HepG2 (cell line): ENCODE data around the gene SIN3A. TPM values are rescaled to one million over a fixed set of nuclear protein-coding genes. Genes with fewer than 3 reads are reported as not detected.

Experiments used
- HNRNPL ChIP-seq: fragments of 200-400 bp; formaldehyde crosslinking; IDR thresholded peaks from 2 replicates; pipeline ENCODE4 v1.6.1; 2017; ENCODE audit warnings: mild to moderate bottlenecking, low read depth, low read length
- KLF15 ChIP-seq: sonication (generic); formaldehyde crosslinking; IDR thresholded peaks from 2 replicates; pipeline ENCODE4 v1.8.1; 2023; ENCODE audit warnings: borderline replicate concordance, mild to moderate bottlenecking, inconsistent platforms, missing genetic modification reagents, mixed read lengths
- MAFF ChIP-seq: IDR thresholded peaks from 2 replicates; pipeline ENCODE4 v1.6.1; 2011; ENCODE audit warnings: low read depth, low read length, improper control_type of control experiment
- MLLT10 ChIP-seq: sonication (generic); formaldehyde crosslinking; IDR thresholded peaks from 2 replicates; pipeline ENCODE4 v1.4.0; 2020; ENCODE audit warnings: missing genetic modification reagents
- NR3C1 ChIP-seq: sonication (generic); formaldehyde crosslinking; IDR thresholded peaks from 2 replicates; pipeline ENCODE4 v1.4.0; 2020; ENCODE audit warnings: missing genetic modification reagents
- PLRG1 ChIP-seq: fragments of 450-650 bp; conservative IDR thresholded peaks from 2 replicates; pipeline ENCODE4 v1.6.1; 2016
- RFX1 ChIP-seq: fragments of 450-650 bp; IDR thresholded peaks from 2 replicates; pipeline ENCODE4 v1.6.1; 2017
- SSRP1 ChIP-seq: IDR thresholded peaks from 2 replicates; pipeline ENCODE4 v1.6.1; 2016; ENCODE audit warnings: control low read depth
- STAT5B ChIP-seq: sonication (generic); formaldehyde crosslinking; IDR thresholded peaks from 2 replicates; pipeline ENCODE4 v1.4.0; 2020; ENCODE audit warnings: missing genetic modification reagents
- TCF7L2 ChIP-seq: IDR thresholded peaks from 2 replicates; pipeline ENCODE4 v1.6.1; 2011; ENCODE audit warnings: mild to moderate bottlenecking, low read depth, low read length, moderate library complexity
- THAP8 ChIP-seq: sonication (generic); formaldehyde crosslinking; IDR thresholded peaks from 2 replicates; pipeline ENCODE4 v1.5.1; 2020; ENCODE audit warnings: missing genetic modification reagents, mild to moderate bottlenecking, borderline replicate concordance
- YEATS2 ChIP-seq: sonication (generic); formaldehyde crosslinking; IDR thresholded peaks from 2 replicates; pipeline ENCODE4 v1.4.0; 2020; ENCODE audit warnings: missing genetic modification reagents, borderline replicate concordance
- ZBTB10 ChIP-seq: sonication (generic); formaldehyde crosslinking; IDR thresholded peaks from 2 replicates; pipeline ENCODE4 v1.4.0; 2020; ENCODE audit warnings: missing genetic modification reagents, borderline replicate concordance
- ZBTB26 ChIP-seq: IDR thresholded peaks from 2 replicates; pipeline ENCODE4 v1.6.1; 2016; ENCODE audit warnings: missing compliant biosample characterization, missing genetic modification reagents, borderline replicate concordance
- ZMYM4 ChIP-seq: sonication (generic); formaldehyde crosslinking; IDR thresholded peaks from 2 replicates; pipeline ENCODE4 v1.8.1; 2023; ENCODE audit warnings: mild to moderate bottlenecking, missing genetic modification reagents
- ZNF18 ChIP-seq: sonication (generic); formaldehyde crosslinking; IDR thresholded peaks from 2 replicates; pipeline ENCODE4 v1.8.0; 2022; ENCODE audit warnings: mild to moderate bottlenecking, missing genetic modification reagents; ENCODE audit not compliant: insufficient replicate concordance
- ZNF513 ChIP-seq: sonication (generic); formaldehyde crosslinking; conservative IDR thresholded peaks from 2 replicates; pipeline ENCODE4 v1.5.0; 2020; ENCODE audit warnings: missing genetic modification reagents
- ZNF550 ChIP-seq: sonication (generic); formaldehyde crosslinking; IDR thresholded peaks from 2 replicates; pipeline ENCODE4 v1.4.0; 2020; ENCODE audit warnings: mild to moderate bottlenecking, missing genetic modification reagents, borderline replicate concordance
- ZNF577 ChIP-seq: sonication (generic); formaldehyde crosslinking; IDR thresholded peaks from 2 replicates; pipeline ENCODE4 v1.4.0; 2020; ENCODE audit warnings: mild to moderate bottlenecking, low read depth, missing genetic modification reagents, borderline replicate concordance
- ZNF672 ChIP-seq: sonication (generic); formaldehyde crosslinking; IDR thresholded peaks from 2 replicates; pipeline ENCODE4 v1.8.1; 2022; ENCODE audit warnings: missing genetic modification reagents
- ZNF740 ChIP-seq: sonication (generic); formaldehyde crosslinking; IDR thresholded peaks from 2 replicates; pipeline ENCODE4 v1.4.0; 2020; ENCODE audit warnings: missing genetic modification reagents
- ZNF839 ChIP-seq: sonication (generic); formaldehyde crosslinking; IDR thresholded peaks from 2 replicates; pipeline ENCODE4 v1.4.0; 2020; ENCODE audit warnings: missing genetic modification reagents, mild to moderate bottlenecking, borderline replicate concordance
- polyA plus RNA-seq, 8 experiments: library from polyadenylated mRNA; depleted of rRNA in 3 of 8; stranded (reverse) in 7 of 8; unstranded in 1 of 8; fragments of >200 nt; fragmentation: Illumina TruSeq in 4 of 8; extraction: Trizol in 4 of 8; gene quantifications; 2 replicates each; pipeline versions ENCODE4 v1.2.1 to v1.2.3, GENCODE V29; 2011 to 2016; ENCODE audit warnings: low read depth in 4 of 8, missing spikeins in 1 of 8, mixed read lengths in 1 of 8; ENCODE audit not compliant: insufficient read depth in 1 of 8
- total RNA-seq, 5 experiments: library from RNA; depleted of rRNA; stranded (reverse); fragments of >200 nt; fragmentation: Illumina TruSeq; extraction: Trizol; gene quantifications; 2 replicates each; pipeline ENCODE4 v1.2.3, GENCODE V29; 2016; ENCODE audit warnings: low read depth in 1 of 5

SIN3A gene
- total and polyA plus RNA-seq, 2 of the 13 experiments (the other 11 are each of a cell fraction or from before 2014, with no cell fraction given) = 16.1 to 28.1 TPM

GRCh38 chr15:75367913-75368688 is 83.4 kb downstream of the SIN3A start, which contains the start of gene MAN2C1 (continued):
- no peak for TF ChIP-seq ZNF513 (CRISPR knock-in tag)
- TF ChIP-seq KLF15 (CRISPR knock-in tag) = no peak; the same call in 1 of the 2 replicates
- TF ChIP-seq ZNF577 = no peak; the same call in 1 of the 2 replicates
- peak; percentile 76 for TF ChIP-seq YEATS2 (CRISPR knock-in tag)
- no peak for TF ChIP-seq PLRG1
- TF ChIP-seq HNRNPL = 0 out of 2 replicates have a peak, but pooled peaks have one; percentile 21
- TF ChIP-seq MLLT10 (CRISPR knock-in tag) = no peak
- TF ChIP-seq ZMYM4 (CRISPR knock-in tag) = peak; percentile 77
- TF ChIP-seq ZNF550 = no peak
- TF ChIP-seq ZNF672 = 0 out of 2 replicates have a peak, but pooled peaks have one; percentile 67
- no peak for TF ChIP-seq ZNF740 (CRISPR knock-in tag)
- no peak for TF ChIP-seq TCF7L2
- TF ChIP-seq SSRP1 (CRISPR knock-in tag) = no peak
- no peak for TF ChIP-seq NR3C1 (CRISPR knock-in tag)
- TF ChIP-seq ZBTB26 (CRISPR knock-in tag) = no peak; the same call in 1 of the 2 replicates
- TF ChIP-seq STAT5B = peak; percentile 36
- no peak for TF ChIP-seq ZBTB10
- TF ChIP-seq RFX1 = no peak
- peak; percentile 85; the same call in 1 of the 2 replicates for TF ChIP-seq ZNF839 (CRISPR knock-in tag)
- peak; percentile 72 for TF ChIP-seq ZNF18
- peak; percentile 65; the same call in 1 of the 2 replicates for TF ChIP-seq THAP8 (CRISPR knock-in tag)
- no peak for TF ChIP-seq MAFF
